BE2C (cell line): ENCODE measurements around the gene BCKDHA.
A peak's percentile ranks its signal among the peaks of the same experiment; 100 is the strongest.
"Not testable (repeated sequence)": the region's sequence is repeated elsewhere in the genome, so short reads cannot be mapped to it uniquely, and the experiment has no call there.

Experiments used
- DNase-seq: peaks from one replicate; pipeline ENCODE4 v3.0.0-alpha.2; 2020
- H3K27me3 ChIP-seq: fragments of 250-450 bp; sonication (Bioruptor Pico); 2 replicates; pipeline ENCODE4 v1.5.1; 2020; ENCODE audit warnings: mild to moderate bottlenecking
- H3K36me3 ChIP-seq: fragments of 250-450 bp; sonication (Bioruptor Pico); 2 replicates; pipeline ENCODE4 v1.5.1; 2020; ENCODE audit warnings: mild to moderate bottlenecking
- H3K4me1 ChIP-seq: fragments of 250-450 bp; sonication (Bioruptor Pico); 2 replicates; pipeline ENCODE4 v1.5.1; 2020
- H3K4me3 ChIP-seq: 2 replicates; pipeline ENCODE4 v1.5.1; 2011; ENCODE audit warnings: low read depth, low read length
- H3K9me3 ChIP-seq: fragments of 250-450 bp; sonication (Bioruptor Pico); 2 replicates; pipeline ENCODE4 v1.5.1; 2020
- CTCF ChIP-seq: IDR thresholded peaks from 2 replicates; pipeline ENCODE4 v1.5.1; 2012; ENCODE audit warnings: mild to moderate bottlenecking, low read depth, low read length

Gene BCKDHA

GRCh38 chr19:41428481-41428859 is 30.9 kb downstream of the BCKDHA start:
- TF ChIP-seq CTCF: no peak
- Histone ChIP-seq H3K36me3 (peaks cover 24% of the 10 kb centered on the region), H3K4me3 (peak overlapping the region; percentile 61), H3K27me3 (no peaks in the 10 kb centered on the region), H3K9me3 (no peaks in the 10 kb centered on the region), H3K4me1 (peaks cover 6% of the 10 kb centered on the region; the same call in 1 of the 2 replicates)
- DNase-seq: no peak

GRCh38 chr19:41430922-41431321 is 33.3 kb downstream of the BCKDHA start:
- Histone ChIP-seq H3K27me3 (no peaks in the 10 kb centered on the region), H3K9me3 (no peaks in the 10 kb centered on the region), H3K4me1 (peaks cover 6% of the 10 kb centered on the region; the same call in 1 of the 2 replicates), H3K36me3 (peaks cover 25% of the 10 kb centered on the region), H3K4me3 (no peak overlapping the region)
- TF ChIP-seq CTCF: no peak
- DNase-seq: no peak

GRCh38 chr19:41431426-41432386 is 34.1 kb downstream of the BCKDHA start:
- peak; percentile 47 for DNase-seq
- Histone ChIP-seq H3K9me3 (no peaks in the 10 kb centered on the region), H3K27me3 (no peaks in the 10 kb centered on the region), H3K36me3 (peaks cover 27% of the 10 kb centered on the region), H3K4me3 (no peak overlapping the region), H3K4me1 (peaks cover 5% of the 10 kb centered on the region; the same call in 1 of the 2 replicates)
- peak; percentile 57 for TF ChIP-seq CTCF

- Histone ChIP-seq H3K4me3 (no peak overlapping the region), H3K9me3 (no peaks in the 10 kb centered on the region), H3K36me3 (peaks cover 29% of the 10 kb centered on the region), H3K27me3 (no peaks in the 10 kb centered on the region), H3K4me1 (no peaks in the 10 kb centered on the region)
- DNase-seq: no peak
- TF ChIP-seq CTCF: no peak
Measured at GRCh38 chr19:41433171-41433570, 35.6 kb downstream of the BCKDHA start.

GRCh38 chr19:41434450-41434849 is 36.8 kb downstream of the BCKDHA start:
- Histone ChIP-seq H3K4me1 (no peaks in the 10 kb centered on the region), H3K9me3 (no peaks in the 10 kb centered on the region), H3K36me3 (peaks cover 29% of the 10 kb centered on the region), H3K27me3 (no peaks in the 10 kb centered on the region), H3K4me3 (no peak overlapping the region)
- DNase-seq: no peak
- TF ChIP-seq CTCF: no peak

- DNase-seq, H3K27me3 ChIP-seq, H3K9me3 ChIP-seq, H3K4me3 ChIP-seq, H3K4me1 ChIP-seq: not testable (repeated sequence)
- peaks cover 29% of the 10 kb centered on the region for H3K36me3 ChIP-seq
Measured at GRCh38 chr19:41435376-41435775, 37.8 kb downstream of the BCKDHA start.
